ENCODE measurements around the gene CENPK. TPM values are rescaled to one million over a fixed set of nuclear protein-coding genes. Genes with fewer than 3 reads are reported as not detected.
A peak's percentile ranks its signal among the peaks of the same experiment; 100 is the strongest.
"Not testable (repeated sequence)": the region's sequence is repeated elsewhere in the genome, so short reads cannot be mapped to it uniquely, and the experiment has no call there.

The CENPK gene
- total RNA-seq, 2 experiments from 2014 or later: 86.0 to 88.7 TPM

DNA sequence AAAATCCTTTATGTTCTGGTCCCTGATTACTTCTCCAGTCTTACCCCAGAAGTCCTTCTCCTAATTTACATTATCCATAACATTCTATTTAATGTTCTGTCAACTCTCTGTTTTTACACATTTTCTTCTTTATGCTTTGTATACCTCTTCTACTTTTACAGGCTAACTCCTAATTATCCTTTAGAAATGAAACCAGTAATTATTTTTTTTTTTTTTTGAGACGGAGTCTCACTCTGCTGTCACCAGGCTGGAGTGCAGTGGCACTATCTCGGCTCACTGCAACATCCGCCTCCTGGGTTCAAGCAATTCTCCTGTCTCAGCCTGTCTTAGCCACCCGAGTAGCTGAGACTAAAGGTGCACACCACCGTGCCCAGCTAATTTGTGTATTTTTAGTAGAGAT lies 9.0 kb downstream of the CENPK start:
- no peaks in the 10 kb centered on the region for H3K27me3 Mint-ChIP-seq
- no peak for DNase-seq
- no peak overlapping the region for H3K27ac Mint-ChIP-seq
- CTCF ChIA-PET: no interaction called here
- H3K4me1 Mint-ChIP-seq: peaks cover 49% of the 10 kb centered on the region
- POLR2A ChIA-PET: interaction anchor here (3.3 kb wide), 1 partner anchor 9 kb away, joined by 21 read pairs; the partner anchor contains the start of genes CENPK and PPWD1
- H3K9me3 Mint-ChIP-seq: no peaks in the 10 kb centered on the region
- no peak overlapping the region for H3K4me3 Mint-ChIP-seq
- peaks cover 73% of the 10 kb centered on the region for H3K36me3 Mint-ChIP-seq (ENCODE audit: low read depth)

DNA sequence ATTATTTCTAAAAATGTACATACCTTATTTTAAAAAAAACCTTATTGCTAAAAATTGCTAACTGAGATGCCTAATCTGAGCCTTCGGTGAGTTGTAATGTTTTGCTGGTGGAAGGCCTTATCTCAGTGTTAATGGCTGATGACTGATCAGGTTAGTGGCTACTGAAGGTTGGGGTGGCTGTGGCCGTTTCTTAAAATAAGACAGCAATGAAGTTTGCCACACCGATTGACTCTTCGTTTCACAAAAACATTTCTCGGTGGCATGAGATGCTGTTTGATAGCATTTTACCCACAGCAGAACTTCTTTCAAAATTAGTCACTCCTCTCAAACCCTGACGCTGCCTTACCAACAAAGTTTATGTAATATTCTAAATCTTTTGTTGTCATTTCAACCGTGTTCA lies 14.7 kb downstream of the CENPK start:
- DNase-seq: peak; percentile 35
- Mint-ChIP-seq H3K4me1 (peaks cover 43% of the 10 kb centered on the region), H3K4me3 (no peak overlapping the region), H3K27ac (peak overlapping the region; percentile 62), H3K27me3 (no peaks in the 10 kb centered on the region), H3K9me3 (no peaks in the 10 kb centered on the region), H3K36me3 (ENCODE audit: low read depth) (peaks cover 82% of the 10 kb centered on the region)
- ChIA-PET POLR2A (interaction anchor here (1.3 to 3.2 kb wide), 2 partner anchors 14 to 15 kb away, joined by 6 to 44 read pairs; partner anchors contain the start of genes CENPK and PPWD1), CTCF (interaction anchor here (0.6 to 1.7 kb wide), 2 partner anchors 26 to 584 kb away, joined by 3 to 4 read pairs; no protein-coding TSS in a partner anchor)

DNA sequence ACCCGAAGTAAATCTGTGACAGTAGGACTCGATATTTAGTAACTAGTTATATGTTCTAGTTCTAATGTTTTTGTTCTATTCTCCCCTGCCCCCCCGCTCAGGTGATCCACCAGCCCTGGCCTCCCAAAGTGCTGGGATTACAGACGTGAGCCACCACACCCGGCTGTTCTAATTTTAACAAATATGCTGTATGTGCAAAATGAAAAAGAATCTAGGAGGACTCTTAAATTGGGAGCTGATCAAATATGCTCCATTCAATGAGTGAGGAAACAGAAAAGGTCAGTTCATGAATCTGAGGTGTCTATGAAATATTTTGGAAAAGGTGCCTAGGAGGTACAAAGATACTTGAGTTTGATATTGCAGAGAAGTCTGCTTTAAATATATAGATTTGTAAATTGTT lies 16.8 kb downstream of the CENPK start:
- H3K27ac Mint-ChIP-seq: no peak overlapping the region
- H3K4me3 Mint-ChIP-seq: no peak overlapping the region
- POLR2A ChIA-PET: no interaction called here
- H3K36me3 Mint-ChIP-seq (ENCODE audit: low read depth): peaks cover 89% of the 10 kb centered on the region
- no peaks in the 10 kb centered on the region for H3K27me3 Mint-ChIP-seq
- DNase-seq: no peak
- H3K9me3 Mint-ChIP-seq: no peaks in the 10 kb centered on the region
- peaks cover 40% of the 10 kb centered on the region for H3K4me1 Mint-ChIP-seq
- CTCF ChIA-PET: no interaction called here

DNA sequence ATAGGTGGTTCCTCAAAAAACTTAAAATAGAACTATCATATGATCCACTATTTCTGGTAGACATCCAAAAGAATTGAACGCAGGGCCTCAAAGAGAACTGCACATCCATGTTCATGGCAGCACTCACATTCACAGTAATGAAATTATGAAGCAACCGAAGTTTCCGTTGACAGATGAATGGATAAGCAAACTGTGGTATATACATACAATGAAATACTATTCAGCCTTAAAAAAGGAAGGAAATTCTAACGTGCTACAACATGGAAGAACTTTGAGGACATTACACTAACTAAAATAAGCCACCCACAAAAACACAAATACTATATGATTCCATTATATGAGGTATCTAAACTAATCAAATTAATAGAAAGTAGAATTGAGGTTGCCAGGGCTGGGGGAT lies 18.5 kb downstream of the CENPK start:
- DNase-seq: no peak
- Mint-ChIP-seq H3K4me1 (peaks cover 38% of the 10 kb centered on the region), H3K27ac (no peak overlapping the region), H3K4me3 (no peak overlapping the region), H3K27me3 (no peaks in the 10 kb centered on the region), H3K36me3 (ENCODE audit: low read depth) (peaks cover 79% of the 10 kb centered on the region), H3K9me3 (no peaks in the 10 kb centered on the region)
- ChIA-PET POLR2A (interaction anchor here (2.2 kb wide), 1 partner anchor 18 kb away, joined by 13 read pairs; the partner anchor contains the start of genes CENPK and PPWD1), CTCF (no interaction called here)

DNA sequence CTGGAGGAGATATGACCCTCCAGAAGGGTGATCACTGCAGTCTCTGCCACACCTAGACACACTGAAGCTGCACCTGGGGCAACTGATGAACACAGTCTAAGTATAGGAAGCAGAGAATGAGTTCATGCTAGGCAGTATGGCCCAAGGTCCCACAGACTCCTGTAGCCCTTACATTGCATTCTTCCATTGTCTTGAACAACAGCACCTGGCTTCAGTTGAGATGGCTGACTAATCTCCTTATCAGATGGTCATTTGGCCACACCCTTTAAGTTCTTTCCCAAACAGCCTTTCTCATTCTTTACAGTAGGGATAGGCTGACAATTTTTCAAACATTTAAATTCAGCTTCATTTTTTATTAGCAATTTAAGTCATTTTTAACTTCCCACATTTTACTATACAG lies 23.1 kb downstream of the CENPK start:
- ChIA-PET POLR2A (interaction anchor here (0.6 to 2.9 kb wide), 3 partner anchors 13 to 57 kb away, joined by 3 to 11 read pairs (median 5); partner anchors contain the start of genes CENPK and PPWD1), CTCF (interaction anchor here (0.6 to 1.4 kb wide), 2 partner anchors 19 to 37 kb away, joined by 3 read pairs; no protein-coding TSS in a partner anchor)
- Mint-ChIP-seq H3K4me3 (no peak overlapping the region), H3K27me3 (no peaks in the 10 kb centered on the region), H3K4me1 (peaks cover 19% of the 10 kb centered on the region), H3K9me3 (no peaks in the 10 kb centered on the region), H3K27ac (no peak overlapping the region), H3K36me3 (ENCODE audit: low read depth) (peaks cover 63% of the 10 kb centered on the region)
- no peak for DNase-seq

DNA sequence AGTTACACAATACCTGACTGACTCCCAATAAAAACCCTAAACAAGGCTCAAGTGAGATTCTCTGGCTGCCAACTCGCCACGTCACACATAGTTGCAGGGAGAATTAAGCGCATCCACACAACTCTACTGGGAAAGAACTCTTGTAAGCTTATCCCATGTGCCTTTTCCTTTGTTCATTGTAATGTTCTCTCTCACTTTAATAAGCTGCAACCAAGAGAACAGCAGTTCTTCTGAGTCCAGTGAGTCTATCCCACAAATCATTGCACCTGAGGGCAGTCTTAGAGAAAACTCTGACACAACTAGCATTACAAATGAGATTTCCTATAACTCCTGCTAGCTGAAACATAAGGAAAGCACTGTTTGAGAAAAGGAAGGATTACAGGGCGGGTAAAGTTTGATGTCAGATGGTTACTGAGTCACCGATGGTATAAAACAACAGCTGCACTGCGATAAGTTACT lies 27.4 kb downstream of the CENPK start:
- no peak overlapping the region for H3K4me3 Mint-ChIP-seq
- DNase-seq: no peak
- H3K4me1 Mint-ChIP-seq: peaks cover 2% of the 10 kb centered on the region
- H3K27ac Mint-ChIP-seq: no peak overlapping the region
- no peaks in the 10 kb centered on the region for H3K27me3 Mint-ChIP-seq
- H3K9me3 Mint-ChIP-seq: no peaks in the 10 kb centered on the region
- POLR2A ChIA-PET: interaction anchor here (1.5 to 2.2 kb wide), 3 partner anchors 18 to 88 kb away, joined by 3 to 13 read pairs (median 5); partner anchors contain the start of genes CENPK and PPWD1
- CTCF ChIA-PET: no interaction called here
- peaks cover 42% of the 10 kb centered on the region for H3K36me3 Mint-ChIP-seq (ENCODE audit: low read depth)

DNA sequence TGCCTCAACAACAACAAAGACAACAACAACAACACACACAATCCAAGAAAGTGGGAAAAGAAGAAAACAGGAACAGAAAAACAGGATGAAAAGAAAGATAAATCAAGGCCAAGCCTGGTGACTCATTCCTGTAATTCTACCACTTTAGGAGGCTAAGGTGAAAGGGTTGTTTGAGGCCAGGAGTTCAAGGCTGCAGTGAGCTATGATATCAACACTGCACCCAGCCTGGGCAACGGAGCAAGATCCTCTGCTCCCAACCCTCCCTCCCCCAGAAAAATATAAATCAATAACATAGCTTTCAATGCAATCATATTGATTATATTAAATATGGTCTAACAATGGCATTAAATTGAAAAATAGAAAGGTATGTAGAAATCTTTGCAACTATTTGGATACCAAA lies 32.1 kb downstream of the CENPK start:
- ChIA-PET CTCF (no interaction called here), POLR2A (interaction anchor here (1.9 kb wide), 1 partner anchor 31 kb away, joined by 6 read pairs; no protein-coding TSS in a partner anchor)
- DNase-seq: no peak
- Mint-ChIP-seq H3K9me3 (no peaks in the 10 kb centered on the region), H3K4me1 (no peaks in the 10 kb centered on the region), H3K36me3 (ENCODE audit: low read depth) (peaks cover 40% of the 10 kb centered on the region), H3K27me3 (no peaks in the 10 kb centered on the region), H3K27ac (no peak overlapping the region), H3K4me3 (no peak overlapping the region)

DNA sequence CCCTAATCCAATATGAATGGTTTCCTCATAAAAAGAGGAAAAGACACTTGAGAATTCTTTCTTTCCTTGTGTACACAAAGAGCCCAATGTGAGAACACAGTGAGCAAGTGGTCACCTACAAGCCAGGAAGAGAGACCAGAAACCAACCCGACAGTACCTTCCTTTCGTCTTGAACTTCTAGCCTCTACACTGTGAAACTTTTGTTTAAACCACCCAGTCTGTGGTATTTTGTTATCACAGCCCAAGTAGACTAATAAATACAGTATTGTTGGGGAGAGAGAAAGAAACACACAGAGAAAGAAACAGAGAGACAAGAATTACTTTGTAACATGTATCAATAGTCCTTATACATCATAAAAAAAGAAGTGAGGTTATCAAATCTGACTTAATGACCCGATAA lies 37.2 kb downstream of the CENPK start:
- ChIA-PET POLR2A (interaction anchor here (1.3 to 1.5 kb wide), 2 partner anchors 17 to 37 kb away, joined by 3 to 5 read pairs; partner anchors contain the start of genes CENPK and PPWD1), CTCF (no interaction called here)
- no peaks in the 10 kb centered on the region for H3K4me1 Mint-ChIP-seq
- no peak overlapping the region for H3K27ac Mint-ChIP-seq
- H3K27me3 Mint-ChIP-seq: no peaks in the 10 kb centered on the region
- no peaks in the 10 kb centered on the region for H3K9me3 Mint-ChIP-seq
- H3K4me3 Mint-ChIP-seq: no peak overlapping the region
- DNase-seq: no peak
- H3K36me3 Mint-ChIP-seq (ENCODE audit: low read depth): peaks cover 37% of the 10 kb centered on the region

DNA sequence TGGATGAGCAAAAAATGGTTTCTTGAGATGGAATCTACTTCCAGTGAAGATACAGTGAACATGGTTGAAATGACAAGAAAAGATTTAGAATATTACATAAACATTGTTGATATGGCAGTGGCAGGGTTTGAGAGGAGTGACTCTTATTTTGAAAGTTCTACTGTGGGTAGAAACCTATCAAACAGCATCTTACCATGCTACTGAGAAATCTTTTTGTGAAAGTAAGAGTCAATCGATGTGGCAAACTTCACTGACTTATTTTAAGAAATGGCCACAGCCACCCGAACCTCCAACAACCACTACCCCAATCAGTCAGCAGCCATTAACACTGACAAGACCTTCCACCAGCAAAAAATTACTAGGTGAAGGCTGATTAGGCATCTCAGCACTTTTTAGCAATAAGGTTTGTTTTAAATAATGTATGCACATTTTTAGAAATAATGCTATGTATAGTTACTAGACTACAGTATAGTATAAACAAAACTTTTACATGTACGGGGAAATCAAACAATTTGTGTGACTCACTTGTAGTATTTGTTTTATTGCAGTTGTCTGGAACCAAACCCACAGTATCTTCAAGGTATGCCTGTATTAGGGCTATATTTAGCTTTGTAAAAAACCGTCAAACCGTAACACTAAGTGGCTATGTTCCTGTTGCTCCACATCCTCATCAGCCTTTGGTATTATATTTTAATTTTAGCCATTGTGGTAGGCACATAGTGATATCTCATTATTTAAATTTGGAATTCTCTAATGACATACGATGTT lies 50.6 kb downstream of the CENPK start:
- peaks cover 9% of the 10 kb centered on the region for H3K36me3 Mint-ChIP-seq (ENCODE audit: low read depth)
- ChIA-PET CTCF (no interaction called here), POLR2A (no interaction called here)
- no peaks in the 10 kb centered on the region for H3K4me1 Mint-ChIP-seq
- H3K27ac Mint-ChIP-seq: no peak overlapping the region
- DNase-seq: no peak
- H3K9me3 Mint-ChIP-seq: no peaks in the 10 kb centered on the region
- H3K4me3 Mint-ChIP-seq: no peak overlapping the region
- no peaks in the 10 kb centered on the region for H3K27me3 Mint-ChIP-seq

DNA sequence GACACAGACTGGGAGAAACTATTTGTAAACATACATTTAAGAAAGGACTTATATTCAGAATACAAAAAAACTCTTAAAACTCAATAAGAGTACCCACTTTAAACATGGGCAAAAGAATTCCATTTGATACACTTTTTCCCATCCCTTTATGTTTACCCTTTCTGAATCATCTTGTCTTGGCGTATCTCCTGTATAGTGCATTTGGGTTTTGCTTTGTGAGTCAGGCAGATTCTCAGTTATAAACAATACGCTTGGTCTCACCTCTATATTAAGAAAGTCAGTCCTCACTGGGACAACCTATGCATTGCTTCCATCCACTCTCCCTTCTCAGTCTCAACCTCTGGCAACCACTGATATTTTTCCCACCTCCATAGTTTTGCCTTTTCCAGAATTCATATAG lies 54.0 kb downstream of the CENPK start:
- ChIA-PET POLR2A (no interaction called here), CTCF (interaction anchor here (0.6 kb wide), 1 partner anchor 22 kb away, joined by 3 read pairs; no protein-coding TSS in a partner anchor)
- Mint-ChIP-seq H3K27ac (no peak overlapping the region), H3K4me1 (no peaks in the 10 kb centered on the region), H3K27me3 (no peaks in the 10 kb centered on the region), H3K9me3 (no peaks in the 10 kb centered on the region), H3K36me3 (ENCODE audit: low read depth) (peaks cover 5% of the 10 kb centered on the region), H3K4me3 (no peak overlapping the region)
- no peak for DNase-seq

DNA sequence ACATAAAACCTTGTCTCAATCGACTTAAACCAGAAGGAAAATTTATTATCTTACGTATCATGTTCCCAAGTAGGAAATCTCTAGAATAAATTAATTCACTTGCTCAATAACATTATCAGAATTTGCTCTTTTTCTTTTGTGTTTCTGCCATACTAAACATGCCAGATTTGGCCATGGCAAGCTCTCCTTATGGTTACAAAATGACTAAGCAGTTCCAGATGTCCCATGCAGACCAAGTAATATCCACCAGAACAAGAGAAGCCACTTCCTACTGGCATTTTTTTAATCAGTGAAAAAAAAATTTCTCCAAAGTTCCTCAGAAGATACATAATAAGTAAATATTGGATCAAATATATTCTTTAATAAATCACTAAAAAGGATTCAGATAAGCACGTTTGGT lies 56.0 kb downstream of the CENPK start:
- Mint-ChIP-seq H3K4me1 (no peaks in the 10 kb centered on the region), H3K27me3 (no peaks in the 10 kb centered on the region), H3K27ac (no peak overlapping the region), H3K4me3 (no peak overlapping the region), H3K9me3 (peaks cover 2% of the 10 kb centered on the region), H3K36me3 (ENCODE audit: low read depth) (peaks cover 8% of the 10 kb centered on the region)
- POLR2A ChIA-PET: interaction anchor here (0.6 kb wide), 1 partner anchor 88 kb away, joined by 3 read pairs; no protein-coding TSS in a partner anchor
- CTCF ChIA-PET: interaction anchor here (0.6 kb wide), 1 partner anchor 23 kb away, joined by 3 read pairs; no protein-coding TSS in a partner anchor
- DNase-seq: no peak

DNA sequence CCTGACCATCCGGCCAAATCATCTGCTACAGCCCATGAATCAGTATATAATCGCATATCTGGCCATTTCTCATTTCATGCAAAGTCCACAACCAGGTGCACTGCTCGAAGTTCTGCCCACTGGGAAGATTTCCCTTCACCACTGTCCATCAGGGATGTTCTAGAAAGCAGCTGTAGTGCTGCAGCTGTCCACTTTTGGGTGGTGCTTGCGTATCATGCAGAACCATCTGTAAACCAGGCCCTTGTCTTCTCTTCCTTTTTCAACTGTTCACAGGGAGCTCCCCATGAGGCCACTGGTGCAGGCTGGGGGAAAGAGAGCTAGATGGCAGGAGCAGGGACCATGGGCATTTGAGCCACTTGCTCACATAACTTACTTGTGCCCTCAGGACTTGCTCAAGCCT lies 73.8 kb downstream of the CENPK start:
- ChIA-PET CTCF (no interaction called here), POLR2A (no interaction called here)
- Mint-ChIP-seq H3K9me3 (no peaks in the 10 kb centered on the region), H3K27me3 (no peaks in the 10 kb centered on the region), H3K36me3 (ENCODE audit: low read depth) (no peaks in the 10 kb centered on the region), H3K4me1 (no peaks in the 10 kb centered on the region), H3K27ac (no peak overlapping the region), H3K4me3 (no peak overlapping the region)
- no peak for DNase-seq

DNA sequence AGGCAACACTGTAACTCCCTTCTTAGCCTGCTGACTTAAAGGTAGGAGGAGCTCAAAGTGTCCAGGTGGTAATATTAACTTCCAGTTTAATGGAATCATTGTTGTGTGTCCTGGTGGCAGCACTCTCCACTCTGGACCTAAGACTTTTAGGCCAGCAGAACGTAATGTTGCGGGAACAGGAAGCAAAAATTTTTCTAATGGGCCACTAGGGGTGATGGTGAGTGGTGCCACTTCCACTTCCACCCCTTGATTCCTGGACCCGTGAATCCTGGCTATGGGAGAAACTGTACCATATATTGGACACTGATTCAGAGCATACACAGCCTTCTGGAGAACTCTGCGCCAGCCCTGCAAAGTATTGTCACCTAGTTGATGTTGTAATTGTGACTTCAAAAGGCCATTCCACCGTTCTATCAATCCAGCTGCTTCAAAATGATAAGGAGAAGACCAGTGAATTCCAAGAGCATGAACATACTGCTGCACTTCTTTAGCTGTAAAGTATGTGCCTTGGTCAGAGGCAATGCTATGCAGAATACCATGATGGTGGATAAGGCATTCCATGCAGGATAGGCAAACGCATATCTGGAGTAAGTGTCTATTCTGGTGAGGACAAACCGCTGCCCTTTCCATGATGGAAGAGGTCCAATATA lies 74.8 kb downstream of the CENPK start:
- H3K4me1 Mint-ChIP-seq; H3K27me3 Mint-ChIP-seq; H3K9me3 Mint-ChIP-seq; H3K27ac Mint-ChIP-seq; H3K4me3 Mint-ChIP-seq; CTCF ChIA-PET; POLR2A ChIA-PET; H3K36me3 Mint-ChIP-seq (ENCODE audit: low read depth); DNase-seq: not testable (repeated sequence)

Data from activated CD4-positive, alpha-beta memory T cell treated with anti-CD3 and anti-CD28 coated beads, Interleukin-2, amount 10 ng/mL, durations not matched to agents 7 days and 5 days (primary cell).